ENCODE measurements around the gene ACTR3.

ACTR3 gene

DNA sequence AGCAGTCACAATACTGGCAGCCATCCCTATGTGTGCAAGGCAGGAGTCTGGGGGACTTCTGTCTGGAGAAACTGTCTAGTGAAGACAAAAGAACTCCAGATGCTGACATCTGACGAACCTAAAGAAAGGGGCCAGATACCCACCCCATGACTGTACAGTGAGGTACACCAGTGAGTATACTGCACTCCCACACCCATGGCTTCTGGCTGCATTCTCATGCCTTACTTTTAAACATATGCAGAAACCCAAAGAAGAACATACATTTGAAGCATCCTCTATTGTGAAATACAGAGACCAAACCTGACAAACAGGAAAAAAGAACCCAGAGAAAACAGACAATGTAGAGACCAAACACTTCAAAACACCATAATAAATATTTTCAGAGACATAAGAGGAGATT, 102.2 kb downstream of the ACTR3 start:
- H3K36me3 ChIP-seq (replicated peaks), result no peaks in the 10 kb centered on the region
- H3K27me3 ChIP-seq (ENCODE audit: low read depth), result no peaks in the 10 kb centered on the region
- DNase-seq (ENCODE audit: low spot score in 2 of 2), result no peak
- no peaks in the 10 kb centered on the region for H3K4me1 ChIP-seq
- no peaks in the 10 kb centered on the region for H3K9me3 ChIP-seq
- in situ Hi-C loops (cut with MboI; ENCODE audit: low sequenced_read_pairs), result no loop called here
- H3K4me3 ChIP-seq, result no peak overlapping the region

DNA sequence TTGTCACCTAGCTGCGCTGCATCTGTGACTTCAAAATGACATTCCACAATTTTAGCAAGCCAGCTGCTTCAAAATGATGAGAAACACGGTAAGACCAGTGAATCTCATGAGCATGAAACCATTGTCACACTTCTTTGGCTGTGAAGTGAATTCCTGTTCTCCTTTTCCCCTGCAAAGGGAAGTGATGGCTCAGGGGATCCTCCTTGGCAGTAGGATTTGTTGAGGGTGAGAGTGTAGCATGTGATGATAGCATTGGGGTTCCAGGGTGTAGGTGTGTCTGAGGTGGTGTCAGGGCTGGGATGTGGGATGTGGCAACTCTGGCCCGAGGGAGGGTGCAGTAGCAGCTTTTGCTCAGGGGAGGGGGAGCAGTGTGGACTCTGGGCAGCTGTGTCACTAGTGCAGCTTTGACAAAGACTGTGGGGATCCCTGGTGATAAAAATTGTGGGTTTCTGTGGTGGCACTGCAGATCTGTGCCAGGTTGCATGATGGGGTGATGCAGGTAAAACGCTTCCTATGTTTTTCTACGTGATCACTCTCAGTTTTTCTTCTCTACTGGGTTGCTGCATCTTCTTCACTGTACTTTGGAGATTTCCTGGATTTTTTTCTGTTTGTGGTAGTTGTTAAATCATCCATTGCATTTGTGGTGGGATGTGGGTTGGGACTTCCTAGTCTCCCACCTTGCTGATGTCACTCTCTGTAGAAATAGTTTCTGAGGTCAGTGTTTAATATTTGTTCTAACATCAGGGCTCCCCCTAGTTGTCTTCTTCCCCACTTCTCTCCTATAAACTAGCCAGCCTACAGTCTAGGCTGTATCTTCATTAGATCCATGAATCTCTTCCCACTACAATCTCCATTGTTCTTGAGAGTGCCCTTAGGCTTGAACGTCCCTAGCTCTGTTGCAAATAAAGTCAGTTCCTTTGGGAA, 107.0 kb downstream of the ACTR3 start:
- H3K27me3 ChIP-seq (ENCODE audit: low read depth), result no peaks in the 10 kb centered on the region
- H3K4me1 ChIP-seq, result no peaks in the 10 kb centered on the region
- DNase-seq (ENCODE audit: low spot score in 2 of 2), result no peak
- in situ Hi-C loops (cut with MboI; ENCODE audit: low sequenced_read_pairs), result no loop called here
- H3K9me3 ChIP-seq, result no peaks in the 10 kb centered on the region
- H3K36me3 ChIP-seq (replicated peaks), result no peaks in the 10 kb centered on the region
- H3K4me3 ChIP-seq, result no peak overlapping the region

DNA sequence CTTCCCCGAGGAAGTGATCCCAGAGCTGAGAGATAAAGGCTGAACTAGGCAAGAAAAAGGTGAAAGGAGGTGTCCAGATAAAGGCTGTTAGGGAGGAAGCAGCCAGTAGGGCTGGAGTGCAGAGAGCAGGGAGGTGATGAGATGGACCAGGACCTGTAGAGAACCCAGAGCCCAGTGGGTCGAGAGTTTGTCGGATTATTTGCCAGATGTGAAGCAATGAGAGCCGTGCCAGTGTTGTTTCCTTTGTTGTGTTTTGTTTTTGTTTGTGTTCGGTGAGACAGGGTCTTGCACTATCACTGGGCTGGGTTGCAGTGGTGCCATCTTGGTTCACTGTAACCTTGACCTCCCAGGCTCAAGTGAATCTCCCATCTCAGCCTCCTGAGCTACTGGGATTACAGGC, 111.3 kb downstream of the ACTR3 start:
- no peaks in the 10 kb centered on the region for H3K4me1 ChIP-seq
- no peaks in the 10 kb centered on the region for H3K27me3 ChIP-seq (ENCODE audit: low read depth)
- no peak for DNase-seq (ENCODE audit: low spot score in 2 of 2)
- no peak overlapping the region for H3K4me3 ChIP-seq
- H3K9me3 ChIP-seq, result no peaks in the 10 kb centered on the region
- no peaks in the 10 kb centered on the region for H3K36me3 ChIP-seq (replicated peaks)
- in situ Hi-C loops (cut with MboI; ENCODE audit: low sequenced_read_pairs), result no loop called here

DNA sequence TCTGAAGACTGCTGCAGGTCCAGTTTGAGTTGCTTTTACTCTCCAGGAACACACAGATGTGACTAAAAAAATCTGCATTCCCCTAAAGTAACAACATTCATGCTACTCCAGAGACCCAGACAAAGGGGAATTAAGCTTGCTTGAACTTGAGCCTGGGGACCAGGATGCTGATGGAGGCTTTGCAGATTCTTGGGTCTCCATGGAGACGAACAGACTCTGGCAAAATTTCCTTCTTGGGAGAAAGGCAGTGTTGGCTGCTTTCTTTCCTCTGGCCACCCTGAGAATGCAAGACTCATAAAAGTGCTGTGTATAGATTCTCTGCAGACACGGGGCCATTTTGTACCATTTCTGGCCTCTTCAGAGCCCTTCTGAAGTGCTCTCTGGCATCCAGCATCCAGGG, 112.0 kb downstream of the ACTR3 start:
- Histone ChIP-seq H3K36me3 (replicated peaks) (no peaks in the 10 kb centered on the region), H3K4me3 (no peak overlapping the region), H3K9me3 (no peaks in the 10 kb centered on the region), H3K4me1 (no peaks in the 10 kb centered on the region), H3K27me3 (ENCODE audit: low read depth) (no peaks in the 10 kb centered on the region)
- in situ Hi-C loops (cut with MboI; ENCODE audit: low sequenced_read_pairs), result no loop called here
- DNase-seq (ENCODE audit: low spot score in 2 of 2), result no peak

GRCh38 chr2:114005110-114005783, 115.4 kb downstream of the ACTR3 start:
- DNase-seq (ENCODE audit: low spot score in 2 of 2), result no peak
- in situ Hi-C loops (cut with MboI; ENCODE audit: low sequenced_read_pairs), result no loop called here
- Histone ChIP-seq H3K4me3 (no peak overlapping the region), H3K4me1 (no peaks in the 10 kb centered on the region), H3K9me3 (no peaks in the 10 kb centered on the region), H3K27me3 (ENCODE audit: low read depth) (no peaks in the 10 kb centered on the region), H3K36me3 (replicated peaks) (no peaks in the 10 kb centered on the region)

DNA sequence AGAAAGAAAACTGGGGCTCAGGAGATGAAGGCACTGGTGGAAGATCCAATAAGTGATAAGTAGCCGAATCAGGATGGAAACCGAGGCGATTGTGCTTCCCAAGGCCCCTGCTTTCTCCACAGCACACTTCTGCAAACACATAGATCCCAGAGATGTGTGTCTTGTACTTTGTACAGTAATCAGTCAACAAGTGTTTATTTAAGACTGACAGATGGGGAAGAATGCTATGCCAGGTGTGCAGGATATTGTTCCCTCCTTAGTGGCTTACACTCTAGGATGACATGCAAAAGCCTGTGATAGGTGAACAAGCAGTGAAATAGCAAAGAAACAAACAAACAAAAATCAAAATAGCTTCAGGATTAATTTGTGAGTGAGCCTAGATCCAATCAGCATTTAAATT, 116.6 kb downstream of the ACTR3 start:
- DNase-seq (ENCODE audit: low spot score in 2 of 2), result no peak
- Histone ChIP-seq H3K36me3 (replicated peaks) (no peaks in the 10 kb centered on the region), H3K27me3 (ENCODE audit: low read depth) (no peaks in the 10 kb centered on the region), H3K4me1 (no peaks in the 10 kb centered on the region), H3K9me3 (no peaks in the 10 kb centered on the region), H3K4me3 (no peak overlapping the region)
- in situ Hi-C loops (cut with MboI; ENCODE audit: low sequenced_read_pairs), result no loop called here

DNA sequence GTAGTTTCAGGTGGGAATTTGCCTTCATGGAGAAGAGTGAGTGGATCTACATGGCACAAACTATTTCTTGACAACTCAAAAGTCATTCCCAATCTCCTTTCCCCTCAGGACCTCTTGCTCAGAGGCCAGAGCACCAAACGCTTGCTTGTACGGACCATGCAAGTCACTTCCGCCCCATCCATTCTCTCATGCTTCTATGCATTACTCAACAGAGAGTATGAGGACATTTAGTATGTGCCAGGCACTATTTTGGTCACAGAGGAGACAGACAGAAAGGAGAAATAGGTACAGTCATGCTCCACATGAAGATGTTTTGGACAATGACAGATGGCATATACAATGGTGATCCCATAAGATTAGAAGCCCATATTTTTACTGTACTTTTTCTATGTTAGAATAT, 117.5 kb downstream of the ACTR3 start:
- no peak for DNase-seq (ENCODE audit: low spot score in 2 of 2)
- in situ Hi-C loops (cut with MboI; ENCODE audit: low sequenced_read_pairs), result no loop called here
- H3K9me3 ChIP-seq, result no peaks in the 10 kb centered on the region
- H3K36me3 ChIP-seq (replicated peaks), result no peaks in the 10 kb centered on the region
- H3K4me3 ChIP-seq, result no peak overlapping the region
- H3K4me1 ChIP-seq, result no peaks in the 10 kb centered on the region
- no peaks in the 10 kb centered on the region for H3K27me3 ChIP-seq (ENCODE audit: low read depth)

GRCh38 chr2:114008720-114009119, 118.8 kb downstream of the ACTR3 start:
- Histone ChIP-seq H3K9me3 (no peaks in the 10 kb centered on the region), H3K27me3 (ENCODE audit: low read depth) (no peaks in the 10 kb centered on the region), H3K4me3 (no peak overlapping the region), H3K36me3 (replicated peaks) (no peaks in the 10 kb centered on the region), H3K4me1 (no peaks in the 10 kb centered on the region)
- in situ Hi-C loops (cut with MboI; ENCODE audit: low sequenced_read_pairs), result no loop called here
- DNase-seq (ENCODE audit: low spot score in 2 of 2), result no peak

- no peaks in the 10 kb centered on the region for H3K9me3 ChIP-seq
- no peaks in the 10 kb centered on the region for H3K36me3 ChIP-seq (replicated peaks)
- in situ Hi-C loops (cut with MboI; ENCODE audit: low sequenced_read_pairs), result no loop called here
- no peak overlapping the region for H3K4me3 ChIP-seq
- no peaks in the 10 kb centered on the region for H3K4me1 ChIP-seq
- H3K27me3 ChIP-seq (ENCODE audit: low read depth), result no peaks in the 10 kb centered on the region
- DNase-seq (ENCODE audit: low spot score in 2 of 2), result no peak
Observed at GRCh38 chr2:114009205-114009944, 119.5 kb downstream of the ACTR3 start.

DNA sequence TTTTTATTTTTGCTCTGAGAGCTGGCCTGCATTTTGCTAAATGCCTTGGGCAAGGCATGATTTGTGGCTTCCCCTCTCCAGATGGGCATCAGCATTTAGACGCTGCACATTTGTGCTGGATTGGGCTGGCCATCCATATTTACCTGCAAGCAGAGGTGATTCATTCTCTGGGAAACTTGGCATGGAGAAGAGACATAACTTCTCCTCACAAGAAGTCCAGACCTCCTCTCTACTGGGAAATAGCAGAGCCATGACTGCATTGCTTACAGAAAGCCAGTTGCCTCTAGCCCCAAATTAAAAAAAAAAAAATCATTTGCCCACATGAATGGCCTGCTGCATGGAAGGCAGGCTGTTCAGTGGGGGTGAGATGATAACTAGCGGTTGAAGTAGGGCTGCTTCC, 120.1 kb downstream of the ACTR3 start:
- Histone ChIP-seq H3K4me1 (no peaks in the 10 kb centered on the region), H3K27me3 (ENCODE audit: low read depth) (no peaks in the 10 kb centered on the region), H3K4me3 (no peak overlapping the region), H3K36me3 (replicated peaks) (no peaks in the 10 kb centered on the region), H3K9me3 (no peaks in the 10 kb centered on the region)
- in situ Hi-C loops (cut with MboI; ENCODE audit: low sequenced_read_pairs), result no loop called here
- DNase-seq (ENCODE audit: low spot score in 2 of 2), result no peak

GRCh38 chr2:114011713-114012112, 121.8 kb downstream of the ACTR3 start:
- Histone ChIP-seq H3K4me3 (no peak overlapping the region), H3K36me3 (replicated peaks) (no peaks in the 10 kb centered on the region), H3K27me3 (ENCODE audit: low read depth) (no peaks in the 10 kb centered on the region), H3K9me3 (no peaks in the 10 kb centered on the region), H3K4me1 (no peaks in the 10 kb centered on the region)
- no peak for DNase-seq (ENCODE audit: low spot score in 2 of 2)
- in situ Hi-C loops (cut with MboI; ENCODE audit: low sequenced_read_pairs), result no loop called here

Measured in HAP-1 (cell line).